ENCODE data around the gene TMEM184B. TPM values are rescaled to one million over a fixed set of nuclear protein-coding genes. Genes with fewer than 3 reads are reported as not detected.
"Not testable (repeated sequence)": the region's sequence is repeated elsewhere in the genome, so short reads cannot be mapped to it uniquely, and the experiment has no call there.

Gene TMEM184B
- total RNA-seq, 2 donors from 2014 or later = 76.0 to 137 TPM

DNA sequence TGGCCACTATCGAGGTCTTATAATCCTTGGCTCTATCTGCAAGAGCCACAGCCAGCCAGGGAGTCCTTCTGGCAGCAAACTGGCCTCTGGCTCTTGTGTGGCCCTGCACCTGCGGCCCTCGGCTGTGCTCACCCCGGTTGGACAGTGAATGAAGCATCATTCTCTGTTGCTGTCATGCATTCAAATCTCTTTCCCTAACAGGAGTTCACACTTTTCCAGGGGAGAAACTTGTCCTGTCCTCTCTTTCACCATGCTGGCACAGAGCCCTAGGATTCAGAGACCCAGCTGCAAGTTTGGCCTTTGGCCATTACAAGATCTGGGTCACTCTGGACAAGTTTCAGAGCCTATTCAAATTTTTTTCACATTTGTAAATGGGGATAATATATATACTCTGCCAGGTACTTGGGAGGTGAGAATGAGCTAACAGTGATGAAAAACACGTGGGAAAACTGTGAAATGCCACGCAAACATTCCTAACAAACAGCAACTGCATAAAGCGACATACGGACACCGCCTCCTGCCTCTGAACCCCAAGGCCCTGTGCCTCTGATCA, 34.2 kb downstream of the TMEM184B start:
- intact Hi-C loops (cut with DNase I) = no loop called here
- Histone ChIP-seq H3K9me3 (no peaks in the 10 kb centered on the region), H3K27ac (peak overlapping the region; percentile 53 to 61), H3K4me1 (replicated peaks) (peaks cover 20% of the 10 kb centered on the region), H3K27me3 (replicated peaks; ENCODE audit: insufficient read depth) (no peaks in the 10 kb centered on the region), H3K4me3 (no peak overlapping the region), H3K36me3 (no peaks in the 10 kb centered on the region)
- 45% methylated on average over 9 of the region's 9 CpGs for WGBS
- DNase-seq (ENCODE audit: low spot score) = no peak
- TF ChIP-seq POLR2A (IDR thresholded peaks at IDR 0.05) (no peak), POLR2AphosphoS5 (IDR thresholded peaks at IDR 0.05) (no peak)
- TF ChIP-seq, protein P1, sequence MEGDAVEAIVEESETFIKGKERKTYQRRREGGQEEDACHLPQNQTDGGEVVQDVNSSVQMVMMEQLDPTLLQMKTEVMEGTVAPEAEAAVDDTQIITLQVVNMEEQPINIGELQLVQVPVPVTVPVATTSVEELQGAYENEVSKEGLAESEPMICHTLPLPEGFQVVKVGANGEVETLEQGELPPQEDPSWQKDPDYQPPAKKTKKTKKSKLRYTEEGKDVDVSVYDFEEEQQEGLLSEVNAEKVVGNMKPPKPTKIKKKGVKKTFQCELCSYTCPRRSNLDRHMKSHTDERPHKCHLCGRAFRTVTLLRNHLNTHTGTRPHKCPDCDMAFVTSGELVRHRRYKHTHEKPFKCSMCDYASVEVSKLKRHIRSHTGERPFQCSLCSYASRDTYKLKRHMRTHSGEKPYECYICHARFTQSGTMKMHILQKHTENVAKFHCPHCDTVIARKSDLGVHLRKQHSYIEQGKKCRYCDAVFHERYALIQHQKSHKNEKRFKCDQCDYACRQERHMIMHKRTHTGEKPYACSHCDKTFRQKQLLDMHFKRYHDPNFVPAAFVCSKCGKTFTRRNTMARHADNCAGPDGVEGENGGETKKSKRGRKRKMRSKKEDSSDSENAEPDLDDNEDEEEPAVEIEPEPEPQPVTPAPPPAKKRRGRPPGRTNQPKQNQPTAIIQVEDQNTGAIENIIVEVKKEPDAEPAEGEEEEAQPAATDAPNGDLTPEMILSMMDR (IDR thresholded peaks at IDR 0.05) = no peak

DNA sequence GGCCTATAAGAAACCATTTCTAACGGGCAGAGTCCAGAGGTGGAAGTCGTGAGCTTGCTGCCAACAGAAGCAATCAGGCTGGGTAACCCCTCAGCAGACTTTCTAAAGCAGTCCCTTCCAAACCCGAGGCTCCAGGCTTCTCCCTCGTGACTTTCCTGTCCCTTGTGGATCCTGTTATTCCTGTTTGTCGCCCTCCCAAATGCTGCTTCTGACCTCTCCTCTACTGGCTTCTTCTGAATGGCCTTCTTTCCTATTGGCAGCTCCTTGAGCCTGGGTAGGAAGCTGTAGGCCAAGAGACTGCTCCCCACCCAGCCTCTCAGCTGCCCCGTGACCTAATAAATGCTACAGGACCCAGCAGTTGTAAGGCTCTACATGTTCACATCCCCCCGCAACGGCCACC, 36.0 kb downstream of the TMEM184B start:
- intact Hi-C loops (cut with DNase I) = no loop called here
- peaks cover 20% of the 10 kb centered on the region for H3K4me1 ChIP-seq (replicated peaks)
- peak overlapping the region; percentile 50 to 51 for H3K27ac ChIP-seq
- peak; percentile 79 for DNase-seq (ENCODE audit: low spot score)
- H3K9me3 ChIP-seq = no peaks in the 10 kb centered on the region
- 39% methylated on average over 8 of the region's 8 CpGs for WGBS
- H3K4me3 ChIP-seq = no peak overlapping the region
- H3K27me3 ChIP-seq (replicated peaks; ENCODE audit: insufficient read depth) = no peaks in the 10 kb centered on the region
- peak; percentile 89 for TF ChIP-seq POLR2AphosphoS5 (IDR thresholded peaks at IDR 0.05)
- no peak for TF ChIP-seq POLR2A (IDR thresholded peaks at IDR 0.05)
- TF ChIP-seq, protein P1 (IDR thresholded peaks at IDR 0.05) = peak in 1 of 4 experiments; percentile 6
- H3K36me3 ChIP-seq = no peaks in the 10 kb centered on the region

- H3K36me3 ChIP-seq = no peaks in the 10 kb centered on the region
- H3K4me1 ChIP-seq (replicated peaks) = peaks cover 20% of the 10 kb centered on the region
- H3K27me3 ChIP-seq (replicated peaks; ENCODE audit: insufficient read depth) = no peaks in the 10 kb centered on the region
- no peaks in the 10 kb centered on the region for H3K9me3 ChIP-seq
- intact Hi-C loops (cut with DNase I) = no loop called here
- no peak overlapping the region for H3K27ac ChIP-seq
- TF ChIP-seq, protein P1 (IDR thresholded peaks at IDR 0.05) = no peak
- TF ChIP-seq POLR2A (IDR thresholded peaks at IDR 0.05) (no peak), POLR2AphosphoS5 (IDR thresholded peaks at IDR 0.05) (no peak)
- no peak for DNase-seq (ENCODE audit: low spot score)
- no peak overlapping the region for H3K4me3 ChIP-seq
- WGBS = 85% methylated on average over 14 of the region's 14 CpGs
Measured at GRCh38 chr22:38235240-38235850, 37.5 kb downstream of the TMEM184B start.

- H3K36me3 ChIP-seq; H3K9me3 ChIP-seq; H3K27me3 ChIP-seq (replicated peaks; ENCODE audit: insufficient read depth); H3K27ac ChIP-seq; intact Hi-C loops (cut with DNase I); DNase-seq (ENCODE audit: low spot score); H3K4me3 ChIP-seq: not testable (repeated sequence)
- WGBS = 93% methylated on average over 10 of the region's 10 CpGs
- H3K4me1 ChIP-seq (replicated peaks) = peaks cover 21% of the 10 kb centered on the region
Measured at GRCh38 chr22:38233856-38234255, 39.0 kb downstream of the TMEM184B start.

DNA sequence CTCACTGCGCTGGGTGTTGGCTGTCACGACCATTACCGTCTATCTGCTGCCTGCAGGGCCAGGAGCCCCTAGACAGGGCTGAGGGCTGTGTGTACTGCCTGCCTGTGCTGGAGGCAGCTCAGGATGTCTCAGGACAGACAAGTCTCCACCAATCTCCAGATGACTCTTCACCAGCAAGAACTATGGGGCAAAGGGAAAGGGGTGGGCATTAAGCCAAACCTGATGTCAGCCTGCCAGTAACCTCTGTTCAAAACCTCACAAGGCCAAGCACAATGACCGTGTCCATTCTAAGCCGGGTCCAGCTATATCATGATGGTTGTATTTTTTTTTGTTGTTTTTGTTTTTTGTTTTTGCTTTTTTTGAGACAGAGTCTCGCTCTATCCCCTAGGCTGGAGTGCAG, 39.4 kb downstream of the TMEM184B start:
- Histone ChIP-seq H3K4me3 (no peak overlapping the region), H3K9me3 (no peaks in the 10 kb centered on the region), H3K27ac (no peak overlapping the region), H3K36me3 (no peaks in the 10 kb centered on the region), H3K27me3 (replicated peaks; ENCODE audit: insufficient read depth) (no peaks in the 10 kb centered on the region), H3K4me1 (replicated peaks) (peaks cover 18% of the 10 kb centered on the region)
- DNase-seq (ENCODE audit: low spot score) = no peak
- TF ChIP-seq POLR2AphosphoS5 (IDR thresholded peaks at IDR 0.05) (no peak), POLR2A (IDR thresholded peaks at IDR 0.05) (no peak)
- TF ChIP-seq, protein P1 (IDR thresholded peaks at IDR 0.05) = no peak
- intact Hi-C loops (cut with DNase I) = no loop called here
- 92% methylated on average over 6 of the region's 6 CpGs for WGBS

Data from prostate gland (tissue), 2 donors.